ENCODE results near the gene LDHA.
"Not testable (repeated sequence)": the region's sequence is repeated elsewhere in the genome, so short reads cannot be mapped to it uniquely, and the experiment has no call there.

LDHA gene

GRCh38 chr11:18393581-18394274 lies 635 bp upstream of the LDHA start:
- FAIRE-seq, result no peak
- DNase-seq (ENCODE audit: insufficient read length, low spot score), result no peak
- no peak for TF ChIP-seq CTCF (IDR thresholded peaks at IDR 0.05; ENCODE audit: insufficient read depth, missing control alignments)

GRCh38 chr11:18394928-18395734 lies 768 bp downstream of the LDHA start:
- no peak for TF ChIP-seq CTCF (IDR thresholded peaks at IDR 0.05; ENCODE audit: insufficient read depth, missing control alignments)
- DNase-seq (ENCODE audit: insufficient read length, low spot score) (no peak), FAIRE-seq (no peak)

GRCh38 chr11:18395735-18396504 lies 1.6 kb downstream of the LDHA start:
- no peak for FAIRE-seq
- peak; percentile 78 for DNase-seq (ENCODE audit: insufficient read length, low spot score)
- no peak for TF ChIP-seq CTCF (IDR thresholded peaks at IDR 0.05; ENCODE audit: insufficient read depth, missing control alignments)

- TF ChIP-seq CTCF (IDR thresholded peaks at IDR 0.05; ENCODE audit: insufficient read depth, missing control alignments), result no peak
- no peak for FAIRE-seq
- no peak for DNase-seq (ENCODE audit: insufficient read length, low spot score)
Observed at GRCh38 chr11:18397921-18398320, 3.6 kb downstream of the LDHA start.

DNA sequence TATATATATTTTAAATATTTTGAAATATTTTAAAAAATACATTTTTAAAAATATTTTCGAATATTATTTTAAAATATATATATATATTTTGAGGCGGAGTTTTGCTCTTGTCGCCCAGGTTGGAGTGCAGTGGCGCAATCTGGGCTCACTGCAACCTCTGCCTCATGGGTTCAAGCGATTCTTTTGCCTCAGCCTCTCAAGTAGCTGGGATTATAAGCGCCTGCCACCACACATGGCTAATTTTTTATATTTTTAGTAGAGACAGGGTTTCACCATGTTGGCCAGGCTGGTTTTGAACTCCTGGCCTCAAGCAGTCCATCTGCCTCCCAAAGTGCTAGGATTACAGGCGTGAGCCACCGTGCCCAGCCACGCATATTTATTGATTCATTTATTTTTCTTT lies 6.7 kb downstream of the LDHA start:
- DNase-seq (ENCODE audit: insufficient read length, low spot score); FAIRE-seq: not testable (repeated sequence)

GRCh38 chr11:18404062-18404461 lies 9.7 kb downstream of the LDHA start:
- no peak for TF ChIP-seq CTCF (IDR thresholded peaks at IDR 0.05; ENCODE audit: insufficient read depth, missing control alignments)
- DNase-seq (ENCODE audit: insufficient read length, low spot score) (no peak), FAIRE-seq (no peak)

GRCh38 chr11:18407400-18407799 lies 13.0 kb downstream of the LDHA start:
- not testable (repeated sequence) for DNase-seq (ENCODE audit: insufficient read length, low spot score); FAIRE-seq
